GM12865 (cell line): ENCODE data around the gene PSTPIP1.

Source experiments
- DNase-seq: peaks from one replicate; pipeline ENCODE4 v3.0.0; 2010; ENCODE audit warnings: low read depth
- H3K4me3 ChIP-seq: 2 replicates; pipeline ENCODE4 v1.5.1; 2011; ENCODE audit warnings: mild to moderate bottlenecking, low read depth, low read length, control low read depth
- CTCF ChIP-seq: IDR thresholded peaks from 2 replicates; pipeline ENCODE4 v1.5.1; 2011; ENCODE audit warnings: low read length, control low read depth, low read depth, inconsistent platforms; ENCODE audit not compliant: insufficient read depth; ENCODE audit errors: missing control alignments

The PSTPIP1 gene

GRCh38 chr15:76972389-76973361 lies 22.3 kb upstream of the PSTPIP1 start:
- H3K4me3 ChIP-seq, result no peak overlapping the region
- no peak for TF ChIP-seq CTCF
- DNase-seq, result no peak

GRCh38 chr15:76973362-76973743 lies 21.6 kb upstream of the PSTPIP1 start:
- peak; percentile 79 for TF ChIP-seq CTCF
- DNase-seq, result peak; percentile 75
- no peak overlapping the region for H3K4me3 ChIP-seq

DNA sequence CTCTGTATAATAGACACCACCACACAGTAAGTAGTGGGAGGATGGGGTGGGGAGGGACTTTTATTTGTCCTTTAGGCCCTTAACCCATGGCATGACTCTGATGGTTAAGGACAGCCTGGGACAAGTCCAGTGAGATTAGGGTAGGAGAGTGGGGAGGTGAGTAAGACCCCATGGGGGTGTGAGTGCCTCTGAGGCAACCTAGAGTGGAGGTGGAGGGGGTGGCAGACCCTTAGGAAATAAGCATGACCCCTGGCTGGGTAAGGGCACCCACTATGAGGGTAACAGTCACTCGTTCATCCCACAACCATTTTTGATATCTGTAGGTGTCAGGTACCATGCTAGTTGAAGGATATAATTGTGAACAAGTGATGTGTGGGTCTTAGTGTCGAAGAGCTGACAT lies 21.0 kb upstream of the PSTPIP1 start:
- no peak overlapping the region for H3K4me3 ChIP-seq
- no peak for DNase-seq
- TF ChIP-seq CTCF, result no peak

GRCh38 chr15:76974456-76975036 lies 20.4 kb upstream of the PSTPIP1 start:
- no peak for DNase-seq
- no peak for TF ChIP-seq CTCF
- H3K4me3 ChIP-seq, result no peak overlapping the region

DNA sequence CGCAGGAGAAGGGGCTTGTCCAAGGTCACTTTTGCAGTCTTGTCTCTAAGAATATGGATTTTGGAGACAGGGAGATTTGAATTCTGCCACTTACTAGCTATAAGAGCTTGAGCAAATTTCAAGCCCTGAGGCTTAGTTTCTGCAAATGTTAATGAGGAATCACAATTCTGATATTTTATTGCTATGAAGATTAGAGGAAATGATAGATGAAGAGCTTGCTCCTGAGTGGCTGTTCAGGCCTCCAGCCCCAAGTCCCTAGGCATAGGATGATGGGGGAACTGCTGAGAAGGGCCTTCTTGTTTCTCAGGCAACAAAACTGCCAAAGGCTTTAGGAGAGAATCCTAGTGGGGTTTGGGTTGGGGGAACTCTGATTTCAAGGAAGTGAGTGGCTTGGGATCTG lies 18.8 kb upstream of the PSTPIP1 start:
- no peak overlapping the region for H3K4me3 ChIP-seq
- TF ChIP-seq CTCF, result no peak
- no peak for DNase-seq

DNA sequence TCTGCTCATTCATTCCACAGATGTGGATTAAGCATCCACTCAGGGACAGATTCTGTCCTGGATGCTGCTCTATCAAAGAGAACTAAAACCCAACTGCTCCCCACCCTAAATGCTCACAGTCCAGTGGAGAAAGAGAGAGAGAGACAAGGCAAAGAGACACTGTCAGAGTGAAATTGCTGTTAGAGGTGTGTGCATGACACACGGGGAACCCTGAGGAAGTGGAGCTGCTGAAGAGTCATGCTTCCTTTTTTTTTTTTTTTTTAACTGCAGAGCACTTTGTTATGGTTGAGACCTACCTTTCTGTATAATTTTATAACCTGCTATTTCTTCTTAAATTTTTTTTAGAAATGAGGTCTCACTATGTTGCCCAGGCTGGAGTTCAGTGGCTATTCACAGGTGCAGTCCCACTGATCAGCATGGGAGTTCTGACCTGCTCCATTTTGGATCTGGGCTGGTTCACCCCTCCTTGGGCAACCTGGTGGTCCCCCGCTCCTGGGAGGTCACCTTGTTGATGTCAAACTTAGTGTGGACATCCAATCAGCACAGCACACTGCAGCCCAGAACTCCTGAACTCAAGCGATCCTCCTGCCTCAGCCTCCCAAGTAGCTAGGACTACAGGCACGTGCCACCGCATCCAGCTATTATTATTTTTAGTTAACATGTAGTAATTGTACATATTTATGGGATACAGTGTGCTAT lies 18.2 kb upstream of the PSTPIP1 start:
- no peak for TF ChIP-seq CTCF
- H3K4me3 ChIP-seq, result no peak overlapping the region
- peak; percentile 37 for DNase-seq
